ENCODE results near the gene PKP1. TPM values are rescaled to one million over a fixed set of nuclear protein-coding genes. Genes with fewer than 3 reads are reported as not detected.

PKP1 gene
- total RNA-seq, 1 experiment from 2014 or later = 0.30 TPM

GRCh38 chr1:201307760-201308499 lies 24.6 kb downstream of the PKP1 start:
- H3K36me3 Mint-ChIP-seq (ENCODE audit: insufficient read depth, unreplicated experiment) = peaks cover 5% of the 10 kb centered on the region
- H3K9me3 Mint-ChIP-seq (ENCODE audit: unreplicated experiment) = no peaks in the 10 kb centered on the region
- intact Hi-C loops (cut with micrococcal nuclease) = no loop called here
- CTCF ChIA-PET = interaction anchor here (0.7 to 26.0 kb wide), 21 partner anchors 9 to 205 kb away, joined by 3 to 474 read pairs (median 6); no protein-coding TSS in a partner anchor
- DNase-seq (ENCODE audit: unreplicated experiment) = peak; percentile 94
- POLR2A ChIA-PET = interaction anchor here (0.8 to 42.9 kb wide), 13 partner anchors 9 to 638 kb away, joined by 3 to 3819 read pairs (median 4); partner anchors contain the start of genes DDX59, PKP1 and TMEM9
- peak overlapping the region; percentile 50 for H3K4me3 Mint-ChIP-seq (ENCODE audit: unreplicated experiment)
- no peak for TF ChIP-seq CTCF (IDR thresholded peaks at IDR 0.05; ENCODE audit: unreplicated experiment)
- BruUV-seq (replicated peaks) = TSS peak; percentile 61
- H3K27me3 Mint-ChIP-seq (ENCODE audit: insufficient read depth, unreplicated experiment) = no peaks in the 10 kb centered on the region
- peaks cover 85% of the 10 kb centered on the region for H3K4me1 Mint-ChIP-seq (ENCODE audit: insufficient read depth, unreplicated experiment)
- peak overlapping the region; percentile 97 for H3K27ac Mint-ChIP-seq (ENCODE audit: low read depth, unreplicated experiment)

- Mint-ChIP-seq H3K9me3 (ENCODE audit: unreplicated experiment) (no peaks in the 10 kb centered on the region), H3K36me3 (ENCODE audit: insufficient read depth, unreplicated experiment) (peaks cover 9% of the 10 kb centered on the region), H3K27me3 (ENCODE audit: insufficient read depth, unreplicated experiment) (no peaks in the 10 kb centered on the region), H3K27ac (ENCODE audit: low read depth, unreplicated experiment) (peak overlapping the region; percentile 97), H3K4me3 (ENCODE audit: unreplicated experiment) (peak overlapping the region; percentile 1), H3K4me1 (ENCODE audit: insufficient read depth, unreplicated experiment) (peaks cover 71% of the 10 kb centered on the region)
- CTCF ChIA-PET = interaction anchor here (0.5 to 26.0 kb wide), 24 partner anchors 8 to 660 kb away, joined by 3 to 474 read pairs (median 5); no protein-coding TSS in a partner anchor
- POLR2A ChIA-PET = interaction anchor here (0.6 to 42.9 kb wide), 14 partner anchors 20 to 167 kb away, joined by 3 to 3819 read pairs (median 4); partner anchors contain the start of genes PHLDA3, PKP1 and TMEM9
- intact Hi-C loops (cut with micrococcal nuclease) = loop anchor here (1.0 kb wide), 5 partner anchors 9 to 52 kb away; no protein-coding TSS in a partner anchor
- TF ChIP-seq CTCF (IDR thresholded peaks at IDR 0.05; ENCODE audit: unreplicated experiment) = peak; percentile 38
- BruUV-seq (replicated peaks) = no TSS peak
- DNase-seq (ENCODE audit: unreplicated experiment) = peak; percentile 98
Observed at GRCh38 chr1:201309416-201309815, 26.1 kb downstream of the PKP1 start.

DNA sequence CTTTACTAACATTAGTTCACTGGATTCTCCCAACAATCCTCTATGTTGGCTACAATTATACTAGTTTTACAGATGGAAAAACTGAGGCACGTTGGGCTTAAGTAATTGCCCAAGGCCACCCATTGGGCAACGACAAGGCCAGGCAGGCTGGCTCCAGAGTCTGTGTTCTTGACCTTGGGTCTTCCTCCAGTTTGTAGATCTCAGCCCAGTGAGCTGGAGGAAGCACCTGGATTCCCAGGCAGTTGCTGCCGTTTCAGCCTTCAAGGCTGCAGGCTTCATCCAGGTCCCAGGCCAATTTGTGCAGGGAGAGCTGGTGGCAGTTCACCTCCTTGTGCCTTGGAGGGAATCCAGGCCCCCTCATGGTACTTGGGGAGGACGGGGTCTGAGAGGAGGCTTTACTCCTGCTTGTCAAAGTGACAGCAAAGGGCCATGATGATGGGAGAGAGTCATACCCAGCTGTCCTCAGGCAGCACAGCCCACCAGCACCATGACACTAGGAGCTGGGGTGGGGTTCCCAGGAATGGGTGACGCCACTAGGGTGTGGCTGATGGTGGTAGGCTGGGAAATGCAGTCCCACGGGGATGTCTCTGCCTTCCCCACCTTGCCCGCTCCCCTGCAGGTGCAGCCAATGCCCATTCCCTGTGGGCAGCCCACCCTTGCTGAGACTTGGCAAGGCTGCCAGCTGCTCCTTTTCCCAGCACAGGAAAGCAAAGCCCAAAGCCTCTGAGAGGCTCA lies 27.1 kb downstream of the PKP1 start:
- no peaks in the 10 kb centered on the region for H3K9me3 Mint-ChIP-seq (ENCODE audit: unreplicated experiment)
- intact Hi-C loops (cut with micrococcal nuclease) = no loop called here
- H3K4me3 Mint-ChIP-seq (ENCODE audit: unreplicated experiment) = peak overlapping the region; percentile 1
- POLR2A ChIA-PET = interaction anchor here (0.8 to 42.9 kb wide), 21 partner anchors 9 to 571 kb away, joined by 3 to 3819 read pairs (median 6); partner anchors contain the start of genes CAMSAP2 and PKP1
- peak overlapping the region; percentile 97 for H3K27ac Mint-ChIP-seq (ENCODE audit: low read depth, unreplicated experiment)
- H3K36me3 Mint-ChIP-seq (ENCODE audit: insufficient read depth, unreplicated experiment) = peaks cover 9% of the 10 kb centered on the region
- CTCF ChIA-PET = interaction anchor here (0.6 to 26.0 kb wide), 13 partner anchors 8 to 98 kb away, joined by 3 to 474 read pairs (median 10); no protein-coding TSS in a partner anchor
- BruUV-seq (replicated peaks) = no TSS peak
- DNase-seq (ENCODE audit: unreplicated experiment) = no peak
- H3K4me1 Mint-ChIP-seq (ENCODE audit: insufficient read depth, unreplicated experiment) = peaks cover 71% of the 10 kb centered on the region
- no peaks in the 10 kb centered on the region for H3K27me3 Mint-ChIP-seq (ENCODE audit: insufficient read depth, unreplicated experiment)
- no peak for TF ChIP-seq CTCF (IDR thresholded peaks at IDR 0.05; ENCODE audit: unreplicated experiment)

All from MCF 10A (cell line).